IPS DF 4.7 (cell line): Measurements from ENCODE around the gene ARHGEF12.
"Not testable (repeated sequence)": the region's sequence is repeated elsewhere in the genome, so short reads cannot be mapped to it uniquely, and the experiment has no call there.

ENCODE experiments used
- DNase-seq: peaks from one replicate; pipeline ENCODE4 v3.0.0-alpha.2; 2013; ENCODE audit warnings: low spot score; ENCODE audit errors: extremely low read depth

The ARHGEF12 gene

GRCh38 chr11:120492486-120492885 lies 156.3 kb downstream of the ARHGEF12 start:
- DNase-seq: no peak

GRCh38 chr11:120494595-120494994 lies 158.4 kb downstream of the ARHGEF12 start:
- DNase-seq: no peak

- DNase-seq: no peak
Measured at GRCh38 chr11:120499088-120499487, 162.9 kb downstream of the ARHGEF12 start.

GRCh38 chr11:120499859-120500258 lies 163.6 kb downstream of the ARHGEF12 start:
- DNase-seq: no peak

- no peak for DNase-seq
Measured at GRCh38 chr11:120500414-120501071, 164.3 kb downstream of the ARHGEF12 start.

- DNase-seq: no peak
Measured at GRCh38 chr11:120501440-120501839, 165.2 kb downstream of the ARHGEF12 start.

- DNase-seq: no peak
Measured at GRCh38 chr11:120501976-120502755, 166.0 kb downstream of the ARHGEF12 start.

GRCh38 chr11:120503529-120503928 lies 167.3 kb downstream of the ARHGEF12 start:
- not testable (repeated sequence) for DNase-seq

GRCh38 chr11:120505801-120506425 lies 169.7 kb downstream of the ARHGEF12 start:
- DNase-seq: no peak

GRCh38 chr11:120509346-120510053 lies 173.3 kb downstream of the ARHGEF12 start:
- DNase-seq: no peak

GRCh38 chr11:120510406-120511115 lies 174.3 kb downstream of the ARHGEF12 start:
- no peak for DNase-seq

GRCh38 chr11:120511116-120511819 lies 175.1 kb downstream of the ARHGEF12 start, which contains the start of gene GRIK4:
Gene GRIK4 (plus strand): TSS chr11:120511748. CDS start chr11:120660319, 148,571 bp downstream.
- no peak for DNase-seq

GRCh38 chr11:120511820-120512738 lies 175.9 kb downstream of the ARHGEF12 start:
- no peak for DNase-seq

GRCh38 chr11:120512739-120513435 lies 176.7 kb downstream of the ARHGEF12 start:
- DNase-seq: no peak

- no peak for DNase-seq
Measured at GRCh38 chr11:120513436-120514315, 177.5 kb downstream of the ARHGEF12 start.

- no peak for DNase-seq
Measured at GRCh38 chr11:120514541-120515121, 178.4 kb downstream of the ARHGEF12 start.

GRCh38 chr11:120515186-120515723 lies 179.0 kb downstream of the ARHGEF12 start:
- no peak for DNase-seq
